ENCODE measurements around the gene TBC1D3I.
"Not testable (repeated sequence)": the region's sequence is repeated elsewhere in the genome, so short reads cannot be mapped to it uniquely, and the experiment has no call there.

Gene TBC1D3I

GRCh38 chr17:36264470-36264869 is at the start of gene TBC1D3I:
TBC1D3I (minus strand) TSS chr17:36264570; CDS start chr17:36262985, 1,585 bp downstream.
- DNase-seq (ENCODE audit: low read depth in 2 of 2): not testable (repeated sequence)

DNA sequence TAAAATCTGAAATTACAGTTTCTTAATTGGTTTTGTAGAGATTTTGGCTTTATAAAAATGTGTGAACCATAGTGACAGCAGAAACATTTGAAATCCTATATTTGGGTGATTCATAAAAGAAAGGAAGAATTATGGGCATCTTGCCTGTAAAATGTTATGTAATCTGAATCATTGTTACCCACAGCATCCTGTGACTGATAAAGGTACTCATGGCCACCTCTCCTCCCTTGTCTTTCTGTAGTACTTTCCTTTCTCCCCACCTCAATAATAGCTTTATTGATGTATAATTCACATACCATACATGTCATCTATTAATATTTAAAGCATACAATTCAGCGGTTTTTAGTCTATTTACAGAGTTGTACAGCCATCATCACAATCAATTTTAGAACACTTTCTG is 30.8 kb upstream of the TBC1D3I start:
- not testable (repeated sequence) for DNase-seq (ENCODE audit: low read depth in 2 of 2)

DNA sequence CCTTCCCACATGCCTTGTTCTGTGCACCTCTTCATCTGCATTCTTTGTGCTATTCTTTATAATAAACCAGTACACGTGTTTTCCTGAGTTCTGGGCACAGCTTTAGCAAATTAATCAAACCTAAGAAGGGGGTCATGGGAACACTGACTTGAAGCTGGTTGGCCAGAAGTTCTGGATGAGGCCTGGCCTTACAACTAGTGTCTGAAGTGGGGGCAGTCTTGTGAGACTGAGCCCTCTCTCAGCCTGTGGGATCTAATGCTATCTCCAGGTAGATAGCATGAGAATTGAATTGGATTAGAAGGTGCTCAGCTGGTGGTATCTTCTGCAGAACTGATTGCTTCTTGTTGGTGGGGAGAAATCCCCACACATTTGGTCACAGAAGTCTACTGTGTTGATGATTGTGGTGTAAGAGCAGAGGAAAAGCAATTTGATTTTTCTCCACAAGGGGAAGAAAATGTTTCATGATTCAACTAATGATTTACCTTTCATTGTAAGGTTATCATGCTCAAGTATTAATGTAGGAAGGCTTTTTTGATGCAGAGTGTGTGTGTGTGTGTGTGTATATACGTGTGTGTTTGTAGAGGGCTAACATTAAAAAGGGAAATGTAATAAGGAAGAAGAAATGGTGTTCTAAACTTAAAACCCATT is 25.7 kb upstream of the TBC1D3I start:
- DNase-seq (ENCODE audit: low read depth in 2 of 2): not testable (repeated sequence)

DNA sequence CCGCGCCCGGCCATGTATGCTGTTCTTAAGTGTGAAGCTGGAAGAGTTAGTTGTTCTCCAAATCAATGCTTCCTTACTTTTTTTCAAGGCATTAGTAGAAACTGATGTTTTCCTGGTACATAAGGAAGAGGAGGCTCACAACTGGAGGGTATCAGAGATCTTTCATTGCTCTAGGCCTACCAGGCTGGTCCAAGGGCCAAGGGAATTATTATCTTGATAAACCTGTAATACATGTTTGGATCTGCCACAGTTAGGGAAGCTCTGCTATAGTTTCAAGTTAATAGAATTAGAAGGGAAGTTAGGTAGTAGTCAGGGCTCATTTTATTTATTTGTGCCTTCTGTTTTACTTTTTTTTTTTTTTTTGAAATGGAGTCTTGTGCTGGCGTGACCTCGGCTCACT is 19.8 kb upstream of the TBC1D3I start:
- not testable (repeated sequence) for DNase-seq (ENCODE audit: low read depth in 2 of 2)

- DNase-seq (ENCODE audit: low read depth in 2 of 2): not testable (repeated sequence)
Observed at GRCh38 chr17:36283256-36283655, 18.9 kb upstream of the TBC1D3I start.

DNA sequence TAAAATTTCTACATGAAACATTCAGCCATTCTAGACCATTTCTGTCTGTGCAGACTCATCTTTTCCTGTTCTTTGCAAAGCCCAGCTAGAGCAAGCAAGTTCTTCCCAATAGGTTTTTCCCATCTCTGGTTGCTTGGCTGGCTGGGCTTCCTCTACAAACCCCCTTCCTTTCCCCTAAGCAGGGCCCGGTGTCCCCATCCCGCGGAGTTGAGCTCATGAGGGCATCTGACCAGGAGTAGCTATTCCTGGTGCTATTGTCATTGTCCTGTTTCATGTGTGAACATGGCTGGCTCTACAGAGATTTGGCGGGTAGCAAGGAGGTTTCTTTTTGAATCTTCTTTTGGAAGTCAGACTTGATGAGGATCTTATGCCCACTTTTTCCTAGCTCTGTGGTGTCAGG is 22.3 kb downstream of the TBC1D3I start:
- DNase-seq (ENCODE audit: low read depth in 2 of 2): not testable (repeated sequence)

DNA sequence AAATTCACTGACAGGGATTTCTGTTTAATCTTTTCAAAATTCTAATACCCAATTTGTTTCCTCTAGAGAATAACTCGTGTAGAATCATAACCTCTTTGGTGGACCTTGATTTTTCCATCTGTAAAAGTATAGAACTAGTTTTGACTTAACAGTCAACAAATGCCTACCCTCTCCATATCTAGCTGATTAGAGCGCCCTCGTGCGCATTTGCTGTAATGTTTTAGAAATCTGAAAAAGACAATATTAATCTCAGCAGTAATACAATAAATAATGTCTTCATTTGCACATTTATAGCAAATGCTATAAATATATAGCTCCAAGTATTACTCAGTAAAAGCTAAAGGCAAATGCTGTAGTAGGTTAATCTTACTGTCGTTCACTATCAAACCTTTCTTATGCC is 34.7 kb downstream of the TBC1D3I start:
- DNase-seq (ENCODE audit: low read depth in 2 of 2): not testable (repeated sequence)

DNA sequence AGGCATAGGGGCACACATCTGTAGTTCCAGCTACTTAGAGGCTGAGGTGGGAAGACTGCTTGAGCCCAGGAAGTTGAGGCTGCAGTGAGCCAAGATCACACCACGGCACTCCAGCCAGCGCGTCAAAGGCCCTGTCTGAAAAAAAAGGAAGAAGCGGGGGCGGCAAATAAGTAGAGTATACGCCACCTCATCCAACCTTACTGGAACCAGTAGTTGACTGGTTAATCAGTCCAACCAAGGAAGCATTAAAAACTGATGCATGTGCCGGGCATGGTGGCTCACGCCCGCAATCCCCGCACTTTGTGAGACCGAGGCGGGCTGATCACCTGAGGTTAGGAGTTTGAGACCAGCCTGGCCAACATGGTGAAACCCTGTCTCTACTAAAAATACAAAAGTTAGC is 41.4 kb downstream of the TBC1D3I start:
- not testable (repeated sequence) for DNase-seq (ENCODE audit: low read depth in 2 of 2)

GRCh38 chr17:36221581-36222100 is 42.7 kb downstream of the TBC1D3I start:
- not testable (repeated sequence) for DNase-seq (ENCODE audit: low read depth in 2 of 2)

GRCh38 chr17:36220737-36221580 is 43.4 kb downstream of the TBC1D3I start:
- DNase-seq (ENCODE audit: low read depth in 2 of 2): not testable (repeated sequence)

- DNase-seq (ENCODE audit: low read depth in 2 of 2): not testable (repeated sequence)
Observed at GRCh38 chr17:36219556-36219955, 44.8 kb downstream of the TBC1D3I start.

- not testable (repeated sequence) for DNase-seq (ENCODE audit: low read depth in 2 of 2)
Observed at GRCh38 chr17:36215406-36216308, 48.7 kb downstream of the TBC1D3I start.

- DNase-seq (ENCODE audit: low read depth in 2 of 2): no peak
Observed at GRCh38 chr17:36214918-36215317, 49.5 kb downstream of the TBC1D3I start.

DNA sequence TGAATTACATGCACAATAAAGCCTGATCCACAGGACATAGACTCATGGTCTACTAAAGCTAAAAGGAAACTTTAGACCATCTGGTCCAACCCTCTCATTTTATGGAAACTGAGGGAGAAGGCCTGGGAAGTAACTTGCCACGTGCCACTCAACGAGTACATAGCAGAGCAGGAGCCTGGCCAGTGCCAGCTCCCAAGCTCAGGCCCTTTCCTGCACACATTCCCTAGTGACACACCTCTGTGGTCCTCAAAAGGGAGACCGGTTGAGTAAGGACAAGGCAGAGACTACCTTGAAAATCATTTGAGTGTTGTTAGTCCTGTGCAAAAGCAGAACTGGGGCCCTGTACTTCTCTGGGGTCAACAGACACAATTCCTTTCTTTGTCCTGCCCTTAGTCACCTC is 50.7 kb downstream of the TBC1D3I start:
- no peak for DNase-seq (ENCODE audit: low read depth in 2 of 2)

DNA sequence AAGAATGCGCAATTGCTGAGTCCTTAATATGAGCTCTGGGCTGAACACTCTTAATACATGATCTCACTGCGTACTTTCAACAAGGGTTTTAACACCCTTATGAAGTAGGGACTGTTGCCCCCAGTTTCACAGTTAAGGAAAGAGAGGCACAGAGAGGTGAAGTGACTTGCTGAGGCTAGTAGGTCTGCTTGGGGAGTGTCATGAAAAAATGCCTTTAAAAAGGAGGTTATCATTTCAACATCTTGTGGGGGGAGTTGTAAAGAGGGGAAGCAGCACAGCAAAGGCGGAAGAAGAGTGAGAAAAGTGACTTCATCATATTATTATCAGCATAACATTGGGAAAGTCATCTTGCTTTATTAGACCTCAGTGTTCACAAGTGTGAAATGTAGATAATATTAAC is 51.4 kb downstream of the TBC1D3I start:
- no peak for DNase-seq (ENCODE audit: low read depth in 2 of 2)

- no peak for DNase-seq (ENCODE audit: low read depth in 2 of 2)
Observed at GRCh38 chr17:36212272-36212605, 52.1 kb downstream of the TBC1D3I start.

DNA sequence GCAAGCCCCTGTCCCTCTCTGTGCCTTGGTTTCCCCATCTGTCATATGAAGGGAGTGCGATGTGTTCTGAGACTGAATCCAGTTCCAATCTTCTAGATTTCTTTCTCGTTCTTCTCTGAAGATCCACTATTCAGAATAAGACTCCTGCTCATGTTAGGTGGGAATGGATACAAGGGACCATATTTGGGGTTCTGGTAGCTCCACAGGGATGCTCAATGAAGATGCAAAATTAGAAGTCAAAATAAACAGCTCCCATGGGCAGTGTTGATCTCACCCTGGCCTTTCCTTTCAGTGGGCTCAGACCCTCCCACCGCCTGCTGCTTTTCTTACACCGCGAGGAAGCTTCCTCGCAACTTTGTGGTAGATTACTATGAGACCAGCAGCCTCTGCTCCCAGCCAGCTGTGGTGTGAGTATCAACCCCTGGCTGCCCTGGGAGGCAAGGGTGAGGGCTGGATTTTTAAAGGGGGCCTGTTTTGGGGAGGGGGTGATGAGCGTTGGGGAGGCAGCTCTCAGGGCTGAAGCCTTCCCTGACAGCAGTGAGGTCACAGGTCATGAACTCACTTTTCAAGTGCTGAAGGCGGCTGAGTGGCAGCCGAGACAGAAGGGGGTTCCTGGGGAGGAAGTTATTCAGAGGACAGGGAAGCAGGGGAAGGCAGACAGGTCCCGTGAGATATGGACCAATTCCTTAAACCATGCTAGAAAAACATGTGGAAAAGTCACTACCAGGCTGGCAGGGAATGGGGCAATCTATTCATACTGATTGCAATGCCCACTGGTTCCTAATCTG is 52.7 kb downstream of the TBC1D3I start:
- not testable (repeated sequence) for DNase-seq (ENCODE audit: low read depth in 2 of 2)

DNA sequence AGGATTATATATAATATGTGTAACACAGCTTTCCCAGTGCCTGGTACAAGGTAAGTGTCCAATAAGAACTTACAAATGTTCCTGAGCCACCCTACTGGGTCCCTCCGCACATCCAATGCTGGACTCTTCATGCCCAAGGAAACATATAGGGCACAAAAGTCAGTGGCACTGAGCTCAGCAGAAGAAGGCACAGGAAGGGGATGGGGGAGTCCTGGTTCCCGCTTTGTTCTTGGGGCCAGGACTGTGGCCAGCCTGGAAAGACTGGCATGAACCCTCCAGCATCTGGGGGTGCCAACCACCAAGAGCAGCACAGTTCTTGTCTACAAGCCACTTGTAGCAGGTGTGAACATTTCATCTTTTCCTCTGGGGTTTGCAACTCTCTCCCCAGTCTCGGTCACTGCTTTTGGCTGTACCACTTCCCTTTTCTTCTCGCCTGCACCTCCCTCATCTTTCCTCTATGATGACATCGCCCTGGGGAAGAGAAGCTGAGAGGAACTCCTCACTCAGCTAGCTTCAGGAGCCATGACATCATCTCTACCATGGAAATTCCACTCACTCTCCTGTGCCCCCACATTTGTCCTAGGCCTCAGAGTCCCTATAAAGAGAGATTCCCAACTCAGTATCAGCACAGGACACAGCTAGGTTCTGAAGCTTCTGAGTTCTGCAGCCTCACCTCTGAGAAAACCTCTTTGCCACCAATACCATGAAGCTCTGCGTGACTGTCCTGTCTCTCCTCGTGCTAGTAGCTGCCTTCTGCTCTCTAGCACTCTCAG is 53.7 kb downstream of the TBC1D3I start, which contains the start of gene CCL4L2:
CCL4L2 (plus strand) TSS at position 625 of the 773 bp plus-strand sequence.
- DNase-seq (ENCODE audit: low read depth in 2 of 2): not testable (repeated sequence)

DNA sequence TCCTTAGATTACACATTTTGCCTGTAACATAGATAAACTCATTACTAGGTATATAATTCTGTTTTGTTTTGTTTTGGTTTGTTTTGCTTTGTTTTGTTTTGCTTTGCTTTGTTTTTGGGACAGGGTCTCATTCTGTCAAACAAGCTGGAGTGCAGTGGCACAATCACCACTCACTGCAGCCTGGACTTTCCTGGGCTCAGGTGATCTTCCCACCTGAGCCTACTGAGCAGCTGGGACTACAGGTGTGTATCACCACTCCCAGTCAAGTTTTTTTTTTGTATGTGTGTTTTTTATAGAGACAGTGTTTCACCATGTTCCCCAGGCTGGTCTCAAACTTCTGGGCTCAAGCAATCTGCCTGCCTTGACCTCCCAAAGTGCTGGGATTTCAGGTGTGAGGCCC is 54.8 kb downstream of the TBC1D3I start:
- no peak for DNase-seq (ENCODE audit: low read depth in 2 of 2)

DNA sequence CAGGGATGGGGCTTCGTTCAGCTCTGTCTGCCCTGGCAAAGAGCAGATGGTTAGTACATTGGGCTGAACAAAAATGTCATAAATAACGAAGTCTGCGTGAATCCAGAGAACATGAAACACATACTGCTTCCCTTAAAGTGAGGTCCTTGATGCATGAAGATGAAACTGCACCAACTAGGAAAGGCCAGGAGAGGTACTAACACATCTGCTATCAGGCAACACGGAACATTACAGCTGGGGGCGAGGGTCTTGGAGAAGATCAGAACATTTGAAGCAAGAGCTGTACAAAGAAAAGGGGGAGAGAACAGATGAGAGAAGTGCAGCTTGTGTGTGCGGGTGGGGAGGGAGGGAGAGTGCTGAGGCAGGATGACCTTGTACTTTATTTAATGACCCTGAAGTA is 57.0 kb downstream of the TBC1D3I start:
- DNase-seq (ENCODE audit: low read depth in 2 of 2): not testable (repeated sequence)
